ENCODE results near the gene SERPINA12. TPM values are rescaled to one million over a fixed set of nuclear protein-coding genes. Genes with fewer than 3 reads are reported as not detected.

The SERPINA12 gene
- total and polyA plus RNA-seq, 10 of the 15 experiments (the other 5 are each of a cell fraction or from before 2014, with no cell fraction given), result not detected

- Histone ChIP-seq H3K27ac (ENCODE audit: control insufficient read depth, insufficient read depth) (no peak overlapping the region), H3K9ac (ENCODE audit: control insufficient read depth, insufficient read depth, low read length) (no peak overlapping the region), H3K27me3 (replicated peaks in 1 of 2; ENCODE audit: control insufficient read depth in 2 of 2, insufficient read depth in 2 of 2, low read length in 1 of 2) (peaks cover 1 to 3% of the 10 kb centered on the region in 2 experiments; a peak in 1 of 4 replicates), H2AFZ (ENCODE audit: control insufficient read depth, low read depth, low read length) (no peak overlapping the region), H3K9me3 (replicated peaks; ENCODE audit: control insufficient read depth, insufficient read depth, low read length) (no peaks in the 10 kb centered on the region; the same call in 2 of the 3 replicates), H3K4me2 (ENCODE audit: control insufficient read depth, insufficient read depth) (no peak overlapping the region), H3K79me2 (ENCODE audit: control insufficient read depth, insufficient read depth, low read length) (no peaks in the 10 kb centered on the region), H3K4me1 (ENCODE audit: control insufficient read depth, insufficient read depth, low read length) (no peaks in the 10 kb centered on the region), H3K36me3 (ENCODE audit: control insufficient read depth in 2 of 2, insufficient read depth in 2 of 2, low read length in 1 of 2) (no peaks in the 10 kb centered on the region), H4K20me1 (ENCODE audit: control insufficient read depth, insufficient read depth) (no peaks in the 10 kb centered on the region), H3K4me3 (no peak overlapping the region)
- FAIRE-seq (no peak), ATAC-seq (no peak), DNase-seq (ENCODE audit: low read depth, low spot score) (no peak)
- 0% methylated on average over 4 of the region's 4 CpGs for WGBS (ENCODE audit: insufficient coverage, insufficient replicate concordance, low lambda C conversion rate, missing lambda C conversion rate)
- no peak for TF ChIP-seq YY1 (IDR thresholded peaks at IDR 0.05; ENCODE audit: low read depth, low read length)
- no peak for TF ChIP-seq HDAC6 (IDR thresholded peaks at IDR 0.05; ENCODE audit: unreplicated experiment)
- TF ChIP-seq NKRF (conservative IDR thresholded peaks at IDR 0.05), result no peak
- TF ChIP-seq ZNF384 (IDR thresholded peaks at IDR 0.05; ENCODE audit: borderline replicate concordance, low read depth, low read length), result no peak
- no peak for TF ChIP-seq SRF (IDR thresholded peaks at IDR 0.05; ENCODE audit: low read depth in 2 of 2, low read length in 2 of 2)
- TF ChIP-seq CHD1 (IDR thresholded peaks at IDR 0.05; ENCODE audit: low read depth, low read length), result no peak
- TF ChIP-seq SUZ12 (IDR thresholded peaks at IDR 0.05; ENCODE audit: unreplicated experiment), result no peak
- TF ChIP-seq NRF1 (conservative IDR thresholded peaks at IDR 0.05; ENCODE audit: low read depth, low read length), result no peak
- TF ChIP-seq RCOR1 (conservative IDR thresholded peaks at IDR 0.05; ENCODE audit: low read depth, low read length), result no peak
- no peak for TF ChIP-seq TCF7 (IDR thresholded peaks at IDR 0.05; ENCODE audit: borderline replicate concordance)
- TF ChIP-seq HCFC1 (IDR thresholded peaks at IDR 0.05; ENCODE audit: low read length), result no peak
- intact Hi-C loops (cut with micrococcal nuclease; ENCODE audit: unreplicated experiment) (no loop called here), in situ Hi-C loops (cut with MboI) (no loop called here)
- POLR2A ChIA-PET, result no interaction called here
- CTCF ChIA-PET, result no interaction called here
- RAD21 ChIA-PET (ENCODE audit: unreplicated experiment), result no interaction called here
- SMC1A ChIA-PET (ENCODE audit: uncharacterized antibody, unreplicated experiment), result no interaction called here
- BruUV-seq (replicated peaks), result no TSS peak
These were observed 36.4 kb downstream of the SERPINA12 start for GRCh38 chr14:94472842-94473241.

Measured in GM12878 (cell line).